WTC11 (cell line): Measurements from ENCODE around the gene ABTB2. TPM values are rescaled to one million over a fixed set of nuclear protein-coding genes. Genes with fewer than 3 reads are reported as not detected.

Experiments
- ATAC-seq: fragments of 200-7000 bp; cut with Tn5 transposase; 2 replicates; pipeline ENCODE4 v1.10.0; 2021; ENCODE audit warnings: mild to moderate bottlenecking, moderate library complexity
- CTCF ChIA-PET: fragments of 300-600 bp; sonication (Branson Sonifier 250); formaldehyde crosslinking; loops from one replicate; lab custom pipeline; 2021; ENCODE audit warnings: antibody characterized with exemption; lab: Charles Lee
- POLR2A ChIA-PET: fragments of 350-600 bp; sonication (Branson Sonifier 250); formaldehyde crosslinking; loops from one replicate; lab custom pipeline; 2021; ENCODE audit warnings: antibody characterized with exemption; lab: Charles Lee
- DNase-seq: peaks from one replicate; pipeline ENCODE4 v3.0.0; 2021; ENCODE audit warnings: low spot score
- H3K27ac Mint-ChIP-seq: 2 replicates; pipeline ENCODE4 v1.8.0; 2021; ENCODE audit warnings: mixed read lengths
- H3K27me3 Mint-ChIP-seq: 2 replicates; pipeline ENCODE4 v1.8.0; 2021; ENCODE audit warnings: low read depth, mild to moderate bottlenecking, moderate library complexity, mixed read lengths
- H3K36me3 Mint-ChIP-seq: 2 replicates; pipeline ENCODE4 v1.8.0; 2021; ENCODE audit warnings: mixed read lengths
- H3K4me1 Mint-ChIP-seq: 2 replicates; pipeline ENCODE4 v1.8.0; 2022; ENCODE audit warnings: mixed read lengths
- H3K4me3 Mint-ChIP-seq: 2 replicates; pipeline ENCODE4 v1.8.0; 2021; ENCODE audit warnings: mild to moderate bottlenecking, moderate library complexity, mixed read lengths
- H3K9me3 Mint-ChIP-seq: 2 replicates; pipeline ENCODE4 v1.8.0; 2021; ENCODE audit warnings: mixed read lengths
- CREB1 ChIP-seq: sonication (generic); formaldehyde crosslinking; IDR thresholded peaks from 2 replicates; pipeline ENCODE4 v1.8.0; 2023; ENCODE audit warnings: mild to moderate bottlenecking, missing genetic modification reagents
- FOXJ3 ChIP-seq: sonication (generic); formaldehyde crosslinking; IDR thresholded peaks from 2 replicates; pipeline ENCODE4 v1.9.0; 2021; ENCODE audit warnings: missing genetic modification reagents, mild to moderate bottlenecking, borderline replicate concordance
- HMGXB4 ChIP-seq: sonication (generic); formaldehyde crosslinking; IDR thresholded peaks from 2 replicates; pipeline ENCODE4 v1.8.1; 2023; ENCODE audit warnings: mild to moderate bottlenecking, moderate library complexity, missing genetic modification reagents
- NR1H2 ChIP-seq: sonication (generic); formaldehyde crosslinking; IDR thresholded peaks from 2 replicates; pipeline ENCODE4 v1.9.0; 2021; ENCODE audit warnings: mild to moderate bottlenecking, moderate library complexity, missing genetic modification reagents
- SP1 ChIP-seq: sonication (generic); formaldehyde crosslinking; conservative IDR thresholded peaks from 2 replicates; pipeline ENCODE4 v1.8.1; 2022; ENCODE audit warnings: missing genetic modification reagents
- TP53 ChIP-seq: sonication (generic); formaldehyde crosslinking; IDR thresholded peaks from 2 replicates; pipeline ENCODE4 v1.8.1; 2023; ENCODE audit warnings: mild to moderate bottlenecking, missing genetic modification reagents
- ZNF219 ChIP-seq: sonication (generic); formaldehyde crosslinking; IDR thresholded peaks from 2 replicates; pipeline ENCODE4 v1.8.0; 2023; ENCODE audit warnings: missing genetic modification reagents, mild to moderate bottlenecking, borderline replicate concordance
- total RNA-seq: library from RNA; stranded (reverse); gene quantifications from 3 replicates; pipeline ENCODE4 v1.2.3, GENCODE V29; 2021
- TF ChIP-seq, protein P1 (sequence below): sonication (generic); formaldehyde crosslinking; IDR thresholded peaks from 2 replicates; pipeline ENCODE4 v1.8.0; 2022; ENCODE audit warnings: missing genetic modification reagents
- TF ChIP-seq, protein P2 (sequence below): sonication (generic); formaldehyde crosslinking; IDR thresholded peaks from 2 replicates; pipeline ENCODE4 v1.8.0; 2022; ENCODE audit warnings: mild to moderate bottlenecking, missing genetic modification reagents
- TF ChIP-seq, protein P3 (sequence below): sonication (generic); formaldehyde crosslinking; IDR thresholded peaks from 2 replicates; pipeline ENCODE4 v1.8.1; 2023; ENCODE audit warnings: mild to moderate bottlenecking, missing genetic modification reagents
- TF ChIP-seq, protein P4 (sequence below): sonication (generic); formaldehyde crosslinking; conservative IDR thresholded peaks from 2 replicates; pipeline ENCODE4 v1.8.1; 2022; ENCODE audit warnings: mild to moderate bottlenecking, missing genetic modification reagents
- TF ChIP-seq, protein P5 (sequence below): sonication (generic); formaldehyde crosslinking; IDR thresholded peaks from 2 replicates; pipeline ENCODE4 v1.8.1; 2023; ENCODE audit warnings: mild to moderate bottlenecking, missing genetic modification reagents, moderate library complexity
- TF ChIP-seq, protein P6 (sequence below): sonication (generic); formaldehyde crosslinking; IDR thresholded peaks from 2 replicates; pipeline ENCODE4 v1.8.0; 2023; ENCODE audit warnings: mild to moderate bottlenecking, missing genetic modification reagents

Gene ABTB2
- total RNA-seq, 1 experiment from 2014 or later = 12.8 TPM

- DNase-seq = no peak
- CTCF ChIA-PET = interaction anchor here (0.7 kb wide), 1 partner anchor 10 kb away, joined by 4 read pairs; no protein-coding TSS in a partner anchor
- POLR2A ChIA-PET = no interaction called here
- Mint-ChIP-seq H3K4me1 (peaks cover 50% of the 10 kb centered on the region), H3K4me3 (no peak overlapping the region), H3K27ac (no peak overlapping the region; the same call in 1 of the 2 replicates), H3K27me3 (no peaks in the 10 kb centered on the region), H3K9me3 (no peaks in the 10 kb centered on the region), H3K36me3 (no peaks in the 10 kb centered on the region)
- TF ChIP-seq, protein P1, sequence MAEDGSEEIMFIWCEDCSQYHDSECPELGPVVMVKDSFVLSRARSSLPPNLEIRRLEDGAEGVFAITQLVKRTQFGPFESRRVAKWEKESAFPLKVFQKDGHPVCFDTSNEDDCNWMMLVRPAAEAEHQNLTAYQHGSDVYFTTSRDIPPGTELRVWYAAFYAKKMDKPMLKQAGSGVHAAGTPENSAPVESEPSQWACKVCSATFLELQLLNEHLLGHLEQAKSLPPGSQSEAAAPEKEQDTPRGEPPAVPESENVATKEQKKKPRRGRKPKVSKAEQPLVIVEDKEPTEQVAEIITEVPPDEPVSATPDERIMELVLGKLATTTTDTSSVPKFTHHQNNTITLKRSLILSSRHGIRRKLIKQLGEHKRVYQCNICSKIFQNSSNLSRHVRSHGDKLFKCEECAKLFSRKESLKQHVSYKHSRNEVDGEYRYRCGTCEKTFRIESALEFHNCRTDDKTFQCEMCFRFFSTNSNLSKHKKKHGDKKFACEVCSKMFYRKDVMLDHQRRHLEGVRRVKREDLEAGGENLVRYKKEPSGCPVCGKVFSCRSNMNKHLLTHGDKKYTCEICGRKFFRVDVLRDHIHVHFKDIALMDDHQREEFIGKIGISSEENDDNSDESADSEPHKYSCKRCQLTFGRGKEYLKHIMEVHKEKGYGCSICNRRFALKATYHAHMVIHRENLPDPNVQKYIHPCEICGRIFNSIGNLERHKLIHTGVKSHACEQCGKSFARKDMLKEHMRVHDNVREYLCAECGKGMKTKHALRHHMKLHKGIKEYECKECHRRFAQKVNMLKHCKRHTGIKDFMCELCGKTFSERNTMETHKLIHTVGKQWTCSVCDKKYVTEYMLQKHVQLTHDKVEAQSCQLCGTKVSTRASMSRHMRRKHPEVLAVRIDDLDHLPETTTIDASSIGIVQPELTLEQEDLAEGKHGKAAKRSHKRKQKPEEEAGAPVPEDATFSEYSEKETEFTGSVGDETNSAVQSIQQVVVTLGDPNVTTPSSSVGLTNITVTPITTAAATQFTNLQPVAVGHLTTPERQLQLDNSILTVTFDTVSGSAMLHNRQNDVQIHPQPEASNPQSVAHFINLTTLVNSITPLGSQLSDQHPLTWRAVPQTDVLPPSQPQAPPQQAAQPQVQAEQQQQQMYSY = no peak
- no peak for TF ChIP-seq CREB1 (CRISPR knock-in tag)
- no peak for TF ChIP-seq NR1H2 (CRISPR knock-in tag)
- TF ChIP-seq ZNF219 = no peak
- TF ChIP-seq FOXJ3 = no peak
- TF ChIP-seq, protein P2, sequence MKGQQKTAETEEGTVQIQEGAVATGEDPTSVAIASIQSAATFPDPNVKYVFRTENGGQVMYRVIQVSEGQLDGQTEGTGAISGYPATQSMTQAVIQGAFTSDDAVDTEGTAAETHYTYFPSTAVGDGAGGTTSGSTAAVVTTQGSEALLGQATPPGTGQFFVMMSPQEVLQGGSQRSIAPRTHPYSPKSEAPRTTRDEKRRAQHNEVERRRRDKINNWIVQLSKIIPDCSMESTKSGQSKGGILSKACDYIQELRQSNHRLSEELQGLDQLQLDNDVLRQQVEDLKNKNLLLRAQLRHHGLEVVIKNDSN = no peak
- no peak for ATAC-seq
Observed at GRCh38 chr11:34303028-34303570, 54.7 kb downstream of the ABTB2 start.

- Mint-ChIP-seq H3K4me3 (no peak overlapping the region), H3K27ac (peak overlapping the region; percentile 50; the same call in 1 of the 2 replicates), H3K27me3 (no peaks in the 10 kb centered on the region), H3K36me3 (no peaks in the 10 kb centered on the region), H3K4me1 (peaks cover 44% of the 10 kb centered on the region), H3K9me3 (no peaks in the 10 kb centered on the region)
- no peak for ATAC-seq
- no peak for DNase-seq
- TF ChIP-seq, protein P3, sequence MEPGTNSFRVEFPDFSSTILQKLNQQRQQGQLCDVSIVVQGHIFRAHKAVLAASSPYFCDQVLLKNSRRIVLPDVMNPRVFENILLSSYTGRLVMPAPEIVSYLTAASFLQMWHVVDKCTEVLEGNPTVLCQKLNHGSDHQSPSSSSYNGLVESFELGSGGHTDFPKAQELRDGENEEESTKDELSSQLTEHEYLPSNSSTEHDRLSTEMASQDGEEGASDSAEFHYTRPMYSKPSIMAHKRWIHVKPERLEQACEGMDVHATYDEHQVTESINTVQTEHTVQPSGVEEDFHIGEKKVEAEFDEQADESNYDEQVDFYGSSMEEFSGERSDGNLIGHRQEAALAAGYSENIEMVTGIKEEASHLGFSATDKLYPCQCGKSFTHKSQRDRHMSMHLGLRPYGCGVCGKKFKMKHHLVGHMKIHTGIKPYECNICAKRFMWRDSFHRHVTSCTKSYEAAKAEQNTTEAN (CRISPR knock-in tag) = no peak
- no peak for TF ChIP-seq HMGXB4 (CRISPR knock-in tag)
- TF ChIP-seq, protein P4, sequence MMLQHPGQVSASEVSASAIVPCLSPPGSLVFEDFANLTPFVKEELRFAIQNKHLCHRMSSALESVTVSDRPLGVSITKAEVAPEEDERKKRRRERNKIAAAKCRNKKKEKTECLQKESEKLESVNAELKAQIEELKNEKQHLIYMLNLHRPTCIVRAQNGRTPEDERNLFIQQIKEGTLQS (CRISPR knock-in tag) = no peak
- no peak for TF ChIP-seq SP1 (CRISPR knock-in tag)
- TF ChIP-seq, protein P5, sequence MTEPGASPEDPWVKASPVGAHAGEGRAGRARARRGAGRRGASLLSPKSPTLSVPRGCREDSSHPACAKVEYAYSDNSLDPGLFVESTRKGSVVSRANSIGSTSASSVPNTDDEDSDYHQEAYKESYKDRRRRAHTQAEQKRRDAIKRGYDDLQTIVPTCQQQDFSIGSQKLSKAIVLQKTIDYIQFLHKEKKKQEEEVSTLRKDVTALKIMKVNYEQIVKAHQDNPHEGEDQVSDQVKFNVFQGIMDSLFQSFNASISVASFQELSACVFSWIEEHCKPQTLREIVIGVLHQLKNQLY (CRISPR knock-in tag) = no peak
- TF ChIP-seq TP53 (CRISPR knock-in tag) = no peak
- TF ChIP-seq, protein P6, sequence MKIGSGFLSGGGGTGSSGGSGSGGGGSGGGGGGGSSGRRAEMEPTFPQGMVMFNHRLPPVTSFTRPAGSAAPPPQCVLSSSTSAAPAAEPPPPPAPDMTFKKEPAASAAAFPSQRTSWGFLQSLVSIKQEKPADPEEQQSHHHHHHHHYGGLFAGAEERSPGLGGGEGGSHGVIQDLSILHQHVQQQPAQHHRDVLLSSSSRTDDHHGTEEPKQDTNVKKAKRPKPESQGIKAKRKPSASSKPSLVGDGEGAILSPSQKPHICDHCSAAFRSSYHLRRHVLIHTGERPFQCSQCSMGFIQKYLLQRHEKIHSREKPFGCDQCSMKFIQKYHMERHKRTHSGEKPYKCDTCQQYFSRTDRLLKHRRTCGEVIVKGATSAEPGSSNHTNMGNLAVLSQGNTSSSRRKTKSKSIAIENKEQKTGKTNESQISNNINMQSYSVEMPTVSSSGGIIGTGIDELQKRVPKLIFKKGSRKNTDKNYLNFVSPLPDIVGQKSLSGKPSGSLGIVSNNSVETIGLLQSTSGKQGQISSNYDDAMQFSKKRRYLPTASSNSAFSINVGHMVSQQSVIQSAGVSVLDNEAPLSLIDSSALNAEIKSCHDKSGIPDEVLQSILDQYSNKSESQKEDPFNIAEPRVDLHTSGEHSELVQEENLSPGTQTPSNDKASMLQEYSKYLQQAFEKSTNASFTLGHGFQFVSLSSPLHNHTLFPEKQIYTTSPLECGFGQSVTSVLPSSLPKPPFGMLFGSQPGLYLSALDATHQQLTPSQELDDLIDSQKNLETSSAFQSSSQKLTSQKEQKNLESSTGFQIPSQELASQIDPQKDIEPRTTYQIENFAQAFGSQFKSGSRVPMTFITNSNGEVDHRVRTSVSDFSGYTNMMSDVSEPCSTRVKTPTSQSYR = no peak
- CTCF ChIA-PET = interaction anchor here (1.1 to 3.8 kb wide), 2 partner anchors 47 to 128 kb away, joined by 3 to 30 read pairs; no protein-coding TSS in a partner anchor
- POLR2A ChIA-PET = no interaction called here
Observed at GRCh38 chr11:34302046-34302921, 55.5 kb downstream of the ABTB2 start.
